Measurements from ENCODE around the gene TGM2.

TGM2 gene

DNA sequence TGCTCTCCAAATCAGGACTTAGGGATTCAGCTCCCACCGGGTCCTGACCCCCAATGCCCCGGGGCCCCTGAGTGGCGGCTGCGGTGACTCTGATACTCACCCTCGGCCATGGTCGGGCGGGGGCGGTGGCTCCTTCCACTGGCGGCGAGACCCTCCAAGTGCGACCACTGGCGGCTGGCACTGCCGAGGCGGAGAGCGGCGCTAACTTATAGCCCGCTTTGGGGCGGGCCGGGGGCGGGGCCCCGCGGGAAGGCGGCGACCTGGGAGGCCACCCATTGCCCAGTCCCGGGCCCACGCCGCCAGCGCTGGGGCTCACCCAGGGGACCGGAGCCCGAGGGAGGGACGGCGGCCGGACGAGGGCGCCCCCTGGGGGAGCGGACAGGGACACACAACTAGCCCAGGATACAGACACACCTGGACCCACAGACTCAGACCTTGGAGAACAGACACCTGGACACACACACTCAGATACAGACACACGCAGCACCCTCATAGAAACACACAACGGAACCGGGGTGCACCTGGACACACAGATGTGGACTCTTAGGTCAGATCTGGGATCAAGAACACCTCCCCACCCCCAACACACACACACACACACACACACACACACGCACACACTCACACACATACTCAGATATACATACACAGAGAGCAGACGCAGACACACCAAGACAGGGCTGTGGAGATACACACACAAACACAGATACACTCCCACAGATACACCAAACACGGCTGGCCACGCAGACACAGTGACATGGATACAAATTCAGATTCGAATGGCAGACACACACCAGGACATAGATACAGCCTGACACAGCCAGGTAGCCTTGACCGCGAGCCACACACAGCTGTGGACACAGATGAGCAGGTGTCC lies at the start of gene TGM2:
Gene TGM2, minus strand, starts transcription at position 182 of the 877 bp plus-strand sequence. Its CDS starts 72 bp downstream, at position 110.
- no peak for DNase-seq

DNA sequence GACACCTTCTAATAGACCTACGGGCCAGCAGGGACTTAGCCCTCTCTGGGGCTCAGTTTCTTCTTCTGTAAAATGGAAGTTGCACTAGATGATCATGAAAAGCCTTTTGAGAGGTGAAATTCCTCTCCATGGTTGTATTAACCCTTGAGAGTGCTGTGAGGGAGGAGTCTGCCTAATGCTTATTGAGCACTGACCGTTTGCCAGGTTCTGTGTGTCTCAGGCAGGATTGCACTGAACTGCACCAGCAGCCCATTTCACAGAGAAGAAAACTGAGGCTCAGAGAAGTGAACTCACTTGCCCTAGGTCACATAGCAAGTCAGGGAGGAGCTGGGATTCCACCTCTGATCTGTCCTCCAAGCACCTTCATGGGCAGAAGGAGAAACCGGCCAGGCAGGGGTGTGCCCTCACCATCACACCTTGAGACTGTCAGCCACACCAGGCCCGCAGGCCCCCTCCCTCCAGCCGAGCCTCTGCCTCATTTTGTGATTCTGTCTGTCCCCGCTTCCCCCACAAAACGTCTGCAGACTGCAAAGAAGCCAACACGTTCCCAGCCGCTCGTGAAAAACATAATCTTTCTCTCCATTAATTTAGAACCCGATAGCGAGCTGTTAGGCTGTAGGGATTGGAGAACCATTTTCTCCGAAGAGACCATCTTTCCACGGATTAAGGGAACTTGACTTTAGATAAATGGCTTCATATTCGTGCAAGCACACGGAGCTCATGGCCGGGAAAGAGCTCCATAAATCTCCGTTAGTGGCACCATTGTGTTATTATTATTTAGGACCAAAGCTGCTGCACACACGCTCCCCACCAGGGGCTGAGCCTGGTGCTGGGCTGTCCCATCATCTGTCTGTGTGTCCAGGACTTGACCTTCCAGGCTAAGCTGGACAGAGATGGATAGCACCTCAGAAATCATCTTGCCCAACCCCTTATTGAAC lies 49.5 kb upstream of the TGM2 start:
- DNase-seq, result no peak

DNA sequence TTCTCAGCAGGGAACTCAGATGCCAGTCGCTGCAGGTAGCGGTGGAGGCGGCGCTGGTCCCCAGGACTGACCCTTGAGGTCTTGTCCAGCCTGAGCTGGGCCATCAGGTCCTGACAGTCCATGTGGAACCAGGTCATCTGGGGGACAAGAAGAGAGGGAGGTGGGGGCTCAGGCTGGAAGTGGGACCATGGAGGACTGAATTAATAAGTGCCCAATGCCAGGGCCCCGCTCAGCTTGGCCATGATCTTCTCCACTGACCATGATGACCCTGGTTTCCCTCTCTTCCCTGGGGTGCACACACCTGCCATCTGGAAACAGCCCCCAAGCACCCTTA lies 48.5 kb upstream of the TGM2 start:
- no peak for DNase-seq

DNA sequence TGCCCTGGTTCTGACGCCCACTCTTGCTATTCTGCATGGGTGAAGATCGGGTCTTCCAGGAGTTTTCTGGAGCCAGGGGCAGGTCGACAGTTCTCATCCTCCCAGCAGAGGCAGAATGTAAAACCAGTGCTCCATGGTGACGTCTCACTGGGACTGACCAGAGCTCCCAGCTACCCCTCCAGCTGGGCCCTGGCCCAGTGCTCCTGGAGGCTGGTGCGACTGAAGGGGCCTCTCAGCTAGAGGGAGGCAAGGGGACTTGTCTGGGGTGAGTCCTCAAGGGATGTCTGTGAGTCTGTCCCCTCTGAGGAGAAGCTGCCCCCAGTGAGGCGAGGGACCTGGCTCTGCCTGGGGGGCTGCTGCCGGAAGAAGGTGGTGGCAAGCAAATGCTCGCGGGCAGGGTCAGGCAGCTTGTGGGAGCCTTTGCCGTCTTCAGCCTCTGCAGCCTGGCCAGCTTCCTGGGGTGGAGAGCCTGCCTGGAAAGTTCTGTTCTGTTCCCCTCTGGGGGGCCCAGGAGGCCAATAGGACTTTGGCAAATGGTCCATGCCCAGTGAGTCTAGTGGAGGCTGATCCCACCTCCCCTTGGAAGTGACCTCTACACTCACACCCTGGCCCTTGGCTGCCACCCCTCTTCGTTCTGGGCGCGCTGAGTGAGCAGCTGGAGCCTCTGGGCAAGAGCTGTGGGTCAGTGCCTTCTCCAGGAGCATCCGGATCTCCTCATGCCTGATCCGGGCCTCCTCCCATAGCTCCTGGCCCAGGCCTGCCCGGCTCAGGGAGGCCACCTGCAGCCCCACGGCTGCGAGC lies 47.9 kb upstream of the TGM2 start:
- DNase-seq, result no peak

DNA sequence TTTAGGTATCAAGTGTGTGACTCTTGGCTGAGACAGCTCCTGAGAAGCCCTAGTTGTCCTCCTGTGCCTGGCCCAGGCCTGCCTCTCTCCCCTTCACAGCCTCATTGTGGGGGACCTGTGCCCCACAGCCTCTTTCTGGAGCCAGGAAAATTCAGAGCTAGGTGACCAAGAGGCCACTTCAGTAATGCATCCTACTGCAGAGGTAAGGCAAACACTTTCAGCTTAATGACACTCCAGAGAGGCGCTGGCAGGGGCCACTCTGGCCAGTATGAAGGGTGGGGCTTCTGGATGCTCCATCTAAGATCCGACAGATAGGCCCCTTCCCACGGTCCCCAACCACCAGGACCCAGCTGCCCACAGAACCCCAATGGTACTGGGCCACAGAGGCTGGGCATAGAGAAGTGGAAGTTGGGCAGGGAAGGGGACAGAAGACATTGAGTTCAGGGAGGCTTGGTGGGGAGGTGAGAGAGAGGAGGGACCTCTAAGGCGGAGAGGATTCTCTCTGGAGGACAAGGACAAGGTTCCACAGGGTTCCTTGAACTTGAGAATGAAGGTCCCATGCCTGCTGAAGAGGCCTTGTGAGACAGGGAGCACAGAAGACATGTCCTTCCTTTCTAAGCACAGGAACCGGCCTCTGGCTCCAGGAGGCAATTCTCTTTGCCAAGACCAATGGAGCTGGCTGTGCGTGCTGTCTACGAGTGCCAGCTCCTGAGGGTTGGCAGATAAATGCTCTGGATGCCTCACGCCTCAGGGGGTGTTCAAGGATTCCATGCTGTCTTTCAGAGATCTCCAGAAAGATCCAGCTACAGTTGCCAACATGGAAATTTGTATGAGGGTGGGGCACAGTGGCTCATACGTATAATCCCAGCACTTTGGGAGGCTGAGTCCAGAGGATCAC lies 46.4 kb upstream of the TGM2 start:
- DNase-seq, result peak; percentile 4

DNA sequence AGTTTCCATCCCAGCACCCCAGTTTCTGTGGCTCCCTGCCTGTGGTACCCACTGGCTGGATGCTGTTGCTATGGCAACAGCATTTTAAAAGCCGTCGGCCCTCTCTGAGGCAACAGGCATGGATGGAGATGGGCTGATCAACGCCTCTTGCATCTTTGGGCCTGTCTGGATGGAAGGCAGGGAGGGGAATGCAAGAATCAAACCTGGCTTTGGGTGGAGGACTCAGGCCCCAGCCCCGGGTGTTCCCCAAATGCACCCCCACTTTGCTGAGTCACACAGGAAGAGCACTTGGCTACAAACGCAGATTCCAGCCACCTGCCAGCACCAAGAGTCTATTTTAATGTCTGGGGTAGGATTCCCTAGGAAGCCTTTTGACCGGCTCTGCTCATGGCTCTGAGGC lies 45.7 kb upstream of the TGM2 start:
- DNase-seq, result no peak

DNA sequence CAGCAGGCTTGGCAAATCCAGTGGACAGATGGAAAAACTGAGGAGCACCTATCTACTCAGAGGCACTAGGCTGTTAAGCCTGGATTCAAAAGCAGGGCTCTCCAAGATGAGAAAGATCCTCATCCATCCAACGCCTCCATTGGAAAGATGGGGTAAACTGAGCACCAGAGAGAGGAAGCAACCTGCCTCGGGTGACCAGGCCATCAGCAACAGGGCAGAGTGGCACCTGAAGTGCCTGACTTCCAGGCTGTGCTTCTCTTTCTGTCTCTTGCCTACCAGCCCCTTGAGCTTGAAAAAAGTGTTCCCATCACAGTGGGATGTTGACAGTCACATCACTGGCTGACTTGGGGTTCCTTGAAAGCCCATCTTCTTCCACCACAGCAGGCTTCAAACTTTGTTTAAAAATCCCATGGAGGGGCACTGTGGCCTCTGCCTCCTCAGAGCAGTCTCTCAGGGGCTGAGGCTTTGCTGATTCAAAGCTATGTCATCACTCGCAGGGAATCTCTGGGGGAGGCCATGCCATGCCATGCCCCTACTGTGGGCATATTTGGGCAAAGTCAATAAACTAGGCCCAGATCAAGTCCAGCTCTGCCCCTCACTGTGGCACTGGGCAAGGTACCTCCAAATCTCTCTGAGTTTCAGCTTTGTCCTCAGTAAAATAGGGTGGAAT lies 44.8 kb upstream of the TGM2 start:
- no peak for DNase-seq

DNA sequence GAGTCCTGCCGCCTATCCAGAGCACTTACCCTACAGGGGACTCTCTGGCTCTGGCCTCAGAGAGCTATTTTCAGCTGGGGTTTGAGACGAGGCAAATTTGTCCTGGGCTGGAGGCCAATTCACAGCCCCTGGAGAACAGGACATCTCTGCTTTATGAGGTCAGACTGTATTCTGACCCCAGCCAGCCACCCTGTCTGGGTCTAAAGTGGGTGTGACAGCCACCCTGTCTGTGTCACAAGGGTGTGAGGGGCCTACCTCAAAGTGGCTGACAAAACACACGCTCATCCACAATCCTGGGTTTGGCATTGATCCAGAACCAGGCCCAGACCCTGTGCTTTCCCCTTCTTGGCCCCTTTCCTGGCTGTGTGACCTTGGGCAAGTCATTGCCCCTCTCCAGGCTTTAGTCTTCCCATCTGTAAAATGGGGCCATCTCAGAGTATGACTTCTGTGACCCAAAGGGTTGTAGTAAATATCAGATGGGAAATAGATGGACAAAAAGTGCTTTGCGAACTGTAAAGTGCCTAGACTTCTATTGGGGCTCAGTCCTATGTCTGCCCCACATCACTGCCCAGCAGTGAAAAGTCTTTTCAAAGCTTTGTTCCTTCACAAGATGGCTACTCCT lies 44.1 kb upstream of the TGM2 start:
- no peak for DNase-seq

DNA sequence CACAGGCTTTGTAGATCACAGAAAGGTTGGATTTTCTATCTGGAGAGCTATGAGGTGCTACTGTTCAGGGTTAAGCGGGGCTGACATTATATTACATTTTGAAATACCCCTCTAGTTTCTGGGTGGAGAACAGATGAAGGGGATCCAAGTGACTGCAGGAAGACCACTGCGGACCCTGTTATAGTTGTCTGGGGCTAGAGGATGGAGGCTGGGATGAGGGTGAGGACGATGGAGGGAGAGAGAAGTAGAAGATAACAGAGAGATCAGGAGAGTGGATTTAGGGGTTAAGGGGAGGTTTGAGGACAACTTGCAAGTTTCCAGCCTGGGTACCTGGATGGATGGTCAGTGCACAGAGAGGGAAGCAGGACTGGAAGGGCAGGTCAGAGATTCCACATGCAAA lies 43.5 kb upstream of the TGM2 start:
- DNase-seq, result no peak

DNA sequence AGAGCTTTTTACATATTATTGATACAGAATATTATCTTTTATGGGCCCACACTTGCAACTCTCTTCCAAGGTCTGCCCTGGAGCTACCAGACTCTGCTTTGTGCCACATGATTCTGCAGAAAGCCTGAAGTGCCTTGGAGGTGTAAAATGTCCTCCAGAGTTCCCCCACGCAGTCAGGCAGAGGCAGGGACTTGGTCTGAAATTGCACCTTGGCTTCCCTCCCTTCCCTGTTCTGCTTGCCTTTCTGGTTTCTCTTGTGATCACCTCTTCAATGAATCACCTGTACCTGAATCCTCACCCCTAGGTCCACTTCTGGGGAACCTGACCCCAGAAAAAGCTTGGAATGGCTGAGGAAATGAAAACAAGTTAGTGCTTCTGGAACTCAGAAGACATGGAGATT lies 43.0 kb upstream of the TGM2 start:
- no peak for DNase-seq

DNA sequence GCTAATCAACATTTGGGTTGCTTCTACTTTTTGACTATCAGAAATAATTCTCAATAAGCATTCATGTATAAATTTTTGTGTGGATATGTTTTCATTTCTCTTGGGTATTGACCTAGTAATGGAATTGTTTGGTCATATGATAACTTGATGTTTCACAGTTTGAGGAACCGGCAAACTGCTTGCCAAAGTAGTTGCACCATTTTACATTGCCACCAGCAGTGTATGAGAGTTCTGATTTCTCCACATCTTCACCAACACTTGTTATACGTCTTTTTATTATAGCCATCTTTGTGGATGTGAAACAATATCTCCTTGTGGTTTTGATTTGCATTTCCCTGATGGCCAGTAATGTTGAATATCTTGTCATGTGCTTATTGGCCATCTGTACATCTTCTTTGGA lies 42.6 kb upstream of the TGM2 start:
- DNase-seq, result no peak

DNA sequence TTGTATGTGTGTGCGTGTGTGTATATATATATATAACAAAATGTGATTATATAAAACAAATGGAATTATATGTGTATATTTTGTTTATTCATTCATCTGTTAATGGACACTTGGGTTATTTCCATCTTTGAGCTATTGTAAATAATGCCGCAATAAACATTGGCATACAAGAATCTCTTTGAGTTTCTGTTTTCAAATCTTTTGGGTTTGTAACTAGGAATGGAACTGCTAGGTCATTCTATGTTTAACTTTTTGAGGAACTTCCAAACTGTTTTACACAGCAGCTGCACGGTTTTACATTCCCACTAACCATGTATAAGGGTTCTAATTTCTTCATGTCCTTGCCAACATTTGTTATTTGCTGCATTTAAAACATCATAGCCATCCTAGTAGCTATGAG lies 39.9 kb upstream of the TGM2 start:
- no peak for DNase-seq

DNA sequence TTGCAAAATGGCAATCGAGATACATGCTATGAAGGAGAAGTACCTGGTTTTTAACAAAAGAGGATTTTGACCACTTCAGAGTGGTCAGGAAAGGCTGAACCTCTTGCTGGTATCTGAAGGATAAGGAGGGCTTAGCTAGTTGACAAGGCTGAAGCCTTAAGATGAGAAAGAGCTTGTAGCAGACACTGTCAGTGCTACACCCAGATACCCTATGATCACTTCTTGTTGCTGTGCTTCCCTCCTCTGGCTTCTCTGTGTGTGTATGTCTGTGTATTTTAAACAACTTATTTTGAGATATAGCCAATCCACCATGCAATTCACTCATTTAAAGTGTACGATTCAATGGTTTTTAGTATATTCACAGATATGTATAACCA lies 38.9 kb upstream of the TGM2 start:
- DNase-seq, result no peak

DNA sequence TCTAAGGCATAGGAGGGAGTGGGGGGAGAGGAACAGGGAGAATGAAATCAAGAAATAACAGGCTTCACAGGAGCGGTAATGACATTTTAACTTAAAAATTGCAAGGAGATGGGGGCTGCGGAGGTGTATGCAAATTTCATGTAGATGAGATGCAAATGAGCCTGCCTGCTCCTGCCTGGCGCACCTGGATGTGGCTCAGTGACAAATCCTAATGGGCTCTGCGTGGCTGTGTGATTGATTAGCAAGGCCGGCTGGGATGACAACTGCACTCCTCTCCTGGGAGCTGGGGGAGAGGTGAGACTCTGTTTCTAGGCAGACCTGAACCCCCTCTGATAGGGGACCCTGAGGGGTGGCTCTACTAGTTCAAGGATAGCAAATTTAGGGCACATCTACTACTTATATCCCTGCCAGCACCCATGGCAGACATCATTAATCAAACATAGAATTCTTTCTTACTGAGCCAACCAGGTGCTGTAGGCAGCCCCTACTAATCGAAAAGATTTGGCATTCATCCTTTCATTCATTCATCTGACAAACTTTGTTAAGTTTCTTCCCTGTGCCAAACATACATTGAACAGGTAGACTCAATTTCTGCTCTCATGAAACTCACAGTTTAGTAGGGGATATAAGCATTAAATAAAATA lies 38.4 kb upstream of the TGM2 start:
- DNase-seq, result no peak

DNA sequence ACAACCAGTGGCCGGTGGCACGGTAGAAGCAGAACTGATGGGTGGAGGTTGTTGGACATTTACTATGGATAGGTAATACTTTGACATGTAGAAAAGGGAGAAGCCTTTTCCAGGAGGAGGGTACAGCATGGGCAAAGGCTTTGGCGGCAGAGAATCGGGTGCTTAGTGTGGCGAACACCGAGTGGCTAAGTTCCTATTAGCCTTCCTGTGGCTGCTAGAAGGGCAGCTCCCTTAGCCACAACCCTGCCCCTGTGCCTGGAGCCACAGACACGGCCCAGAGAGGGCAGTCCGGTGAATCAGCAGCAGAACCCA lies 37.9 kb upstream of the TGM2 start:
- no peak for DNase-seq

DNA sequence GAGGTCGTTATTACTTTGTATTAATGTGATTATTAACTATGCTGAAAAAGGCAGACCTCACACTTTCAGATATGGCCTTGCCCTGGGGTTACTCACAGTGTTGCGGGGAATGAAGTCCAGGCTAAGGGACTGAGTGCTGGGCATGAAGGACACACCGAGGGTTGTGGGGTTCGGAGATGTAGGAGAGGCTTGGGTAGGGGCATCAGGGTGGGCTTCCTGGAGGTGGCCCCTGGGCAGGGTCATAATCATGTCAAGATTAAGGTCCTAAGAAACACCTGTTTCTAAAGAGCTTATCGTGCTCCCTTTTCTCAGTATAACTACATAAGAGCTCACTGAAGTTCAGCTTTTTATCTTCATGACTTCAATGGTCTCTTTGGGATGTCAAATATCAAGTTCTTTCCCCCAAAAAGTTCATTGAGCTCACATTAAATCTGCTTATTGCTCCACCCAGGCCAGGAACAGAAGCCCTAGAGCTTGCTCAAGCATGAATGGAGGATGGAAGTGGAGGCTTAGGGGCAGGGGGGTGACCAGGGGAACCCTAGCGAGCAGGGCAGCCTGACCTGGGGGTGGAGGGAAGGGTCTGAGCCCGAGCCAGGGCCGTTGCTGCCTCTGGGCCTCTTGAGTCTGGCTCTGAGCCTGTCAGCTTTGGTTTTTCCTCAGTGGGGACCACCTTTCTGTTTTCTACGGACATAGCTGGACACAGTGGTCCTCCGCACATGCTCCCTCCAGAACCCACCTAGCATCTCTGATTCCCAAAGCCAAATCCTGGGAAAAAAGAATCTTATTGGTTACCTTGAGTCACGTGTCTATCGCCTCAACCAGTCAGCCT lies 37.3 kb upstream of the TGM2 start:
- DNase-seq, result no peak

DNA sequence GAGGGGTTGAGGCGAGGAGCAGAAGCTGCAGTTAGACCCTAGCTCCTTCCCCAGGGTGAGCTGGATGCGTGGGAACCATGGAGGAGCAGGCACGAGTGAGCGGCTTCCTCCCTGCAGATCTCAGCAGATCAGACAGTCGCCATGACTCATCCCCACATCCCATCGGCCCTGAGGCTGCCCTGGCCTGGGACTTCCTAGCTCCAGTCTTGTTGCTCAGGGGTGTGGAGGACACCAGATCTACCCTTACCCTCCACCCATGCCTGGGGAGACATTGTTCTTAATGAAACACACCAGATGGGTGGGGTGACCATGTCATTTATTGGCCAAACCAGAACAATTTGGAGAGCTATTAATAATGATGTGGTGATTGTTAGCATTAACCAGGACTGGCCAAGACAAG lies 36.3 kb upstream of the TGM2 start:
- no peak for DNase-seq

DNA sequence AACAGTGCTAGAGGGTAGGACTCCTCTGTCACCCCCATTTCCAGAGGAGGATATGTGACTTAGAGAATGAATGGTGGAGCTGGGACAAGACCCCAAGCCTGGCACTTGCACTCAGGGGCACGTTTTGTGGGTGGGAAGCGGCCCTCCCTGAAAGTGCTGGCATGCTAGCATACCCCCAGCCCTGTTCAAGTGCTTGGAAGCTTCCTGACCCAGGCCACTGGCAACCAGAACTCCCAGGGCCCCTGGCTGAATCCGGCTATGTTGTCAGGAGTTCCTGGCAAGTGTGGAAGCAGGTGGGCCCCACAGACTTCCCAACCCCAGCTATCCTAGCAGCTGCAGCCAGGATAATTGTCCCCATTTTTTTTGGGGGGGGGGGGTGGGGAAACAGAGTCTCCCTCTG lies 35.6 kb upstream of the TGM2 start:
- DNase-seq, result no peak

DNA sequence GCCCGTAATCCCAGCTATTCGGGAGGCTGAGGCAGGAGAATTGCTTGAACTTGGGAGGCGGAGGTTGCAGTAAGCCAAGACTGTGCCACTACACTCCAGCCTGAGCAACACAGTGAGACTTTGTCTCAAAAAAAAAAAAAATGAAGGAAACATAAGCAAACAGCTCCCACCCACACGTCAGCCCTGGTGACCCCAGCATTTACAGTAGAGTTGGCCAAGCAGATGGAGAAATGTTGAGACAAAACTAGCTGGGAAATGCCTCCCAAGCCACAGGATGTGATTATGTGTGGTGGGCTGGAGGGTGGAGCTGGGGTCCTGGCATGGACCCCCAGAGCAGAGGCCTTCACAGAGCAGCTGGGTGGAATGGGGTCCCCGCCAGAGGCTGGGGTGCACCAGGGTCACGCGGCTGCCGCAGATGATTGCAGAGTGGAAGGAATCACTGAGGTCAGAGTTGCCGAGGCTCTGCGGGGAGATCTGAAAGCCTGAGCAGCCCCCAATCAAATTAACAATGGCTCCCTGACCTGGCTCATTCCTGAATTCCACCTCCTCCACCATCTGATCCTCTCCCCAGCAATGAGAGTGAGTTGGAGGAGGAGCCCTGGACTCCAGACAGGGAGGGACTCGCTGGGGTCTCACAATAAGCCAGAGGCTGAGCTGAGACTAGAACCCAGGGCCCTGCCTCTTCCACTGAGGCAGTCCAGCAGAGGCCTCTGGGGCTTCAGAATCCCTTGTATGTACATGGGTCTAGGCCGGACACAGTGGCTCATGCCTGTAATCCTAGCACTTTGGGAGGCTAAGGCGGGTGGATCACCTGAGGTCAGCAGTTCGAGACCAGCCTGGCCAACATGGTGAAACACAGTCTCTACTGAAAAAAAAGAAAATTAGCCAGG lies 34.7 kb upstream of the TGM2 start:
- no peak for DNase-seq
